Activated T-helper 1 cell treated with anti-CD3 and anti-CD28 coated beads, Interleukin-12 subunit alpha, Interleukin-12 subunit beta, Interleukin-2, Interleukin-4 antibody, amounts not matched to agents 30 ng/mL and 10 ng/mL and 1 ng/mL, durations not matched to agents 14 hours and 24 hours and 36 hours (primary cell): ENCODE data around the gene HES1. TPM values are rescaled to one million over a fixed set of nuclear protein-coding genes. Genes with fewer than 3 reads are reported as not detected.

Experiments
- DNase-seq: peaks from one replicate; pipeline ENCODE4 v3.0.0; 2021; ENCODE audit warnings: low spot score
- H3K27ac Mint-ChIP-seq: one replicate; pipeline ENCODE4 v1.8.0; 2021; ENCODE audit warnings: mild to moderate bottlenecking, mixed read lengths
- H3K27me3 Mint-ChIP-seq: one replicate; pipeline ENCODE4 v1.8.0; 2022; ENCODE audit warnings: mild to moderate bottlenecking, moderate library complexity, mixed read lengths; ENCODE audit not compliant: insufficient read depth
- H3K36me3 Mint-ChIP-seq: one replicate; pipeline ENCODE4 v1.8.0; 2021; ENCODE audit warnings: low read depth, mixed read lengths
- H3K4me1 Mint-ChIP-seq: one replicate; pipeline ENCODE4 v1.8.0; 2021; ENCODE audit warnings: low read depth, mixed read lengths
- H3K4me3 Mint-ChIP-seq: one replicate; pipeline ENCODE4 v1.8.0; 2021; ENCODE audit warnings: mild to moderate bottlenecking, moderate library complexity, mixed read lengths
- H3K9me3 Mint-ChIP-seq: one replicate; pipeline ENCODE4 v1.8.0; 2021; ENCODE audit warnings: mixed read lengths
- intact Hi-C: fragments of 100-400 bp; cut with micrococcal nuclease; formaldehyde crosslinking; loops from one replicate; pipeline ENCODE4 v1.15.1; 2024
- total RNA-seq: library from RNA; stranded (reverse); gene quantifications from 2 replicates; pipeline ENCODE4 v1.2.3, GENCODE V29; 2022

The HES1 gene
- total RNA-seq, 1 donor from 2014 or later: 2.6 TPM

DNA sequence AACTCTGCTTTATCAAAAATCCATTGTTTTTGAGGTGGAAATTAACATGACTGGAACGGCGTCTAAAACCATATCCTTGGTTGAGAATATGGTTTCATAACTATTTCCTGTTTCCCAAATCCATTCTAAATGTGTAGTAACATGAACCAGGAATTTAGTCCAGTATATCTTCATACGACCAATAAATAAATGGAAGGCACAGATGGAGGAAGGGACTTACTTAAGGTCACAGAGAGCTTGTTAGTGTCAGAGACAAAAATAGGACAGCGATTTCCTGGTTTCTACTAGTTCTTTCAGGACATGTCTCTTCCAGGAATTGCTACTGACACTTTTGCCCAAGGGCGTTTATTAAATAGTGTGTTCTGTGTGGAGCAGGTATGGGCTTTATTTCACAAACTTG is 41.2 kb downstream of the HES1 start:
- Mint-ChIP-seq H3K4me1 (peaks cover 18% of the 10 kb centered on the region), H3K36me3 (no peaks in the 10 kb centered on the region), H3K27ac (no peak overlapping the region), H3K27me3 (peaks cover 10% of the 10 kb centered on the region), H3K4me3 (no peak overlapping the region), H3K9me3 (no peaks in the 10 kb centered on the region)
- no peak for DNase-seq
- intact Hi-C loops: no loop called here

DNA sequence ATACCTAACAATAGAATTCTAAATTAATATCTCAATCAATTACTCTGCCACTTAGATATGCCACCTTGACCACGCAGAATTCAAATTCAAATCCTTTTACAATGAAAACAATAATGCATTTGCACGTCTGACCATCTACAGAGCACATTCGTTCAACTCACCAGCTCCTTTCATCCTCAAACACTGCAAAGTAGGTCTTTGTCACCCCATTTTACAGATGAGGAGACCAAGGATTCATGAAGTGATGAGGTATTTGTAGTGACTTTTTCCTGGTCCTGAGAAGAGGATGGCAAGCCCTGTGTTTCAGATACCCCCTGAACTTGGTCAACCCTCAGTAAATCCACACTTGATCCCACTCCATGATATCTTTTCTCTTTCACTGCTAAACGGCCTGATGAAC is 42.2 kb downstream of the HES1 start:
- intact Hi-C loops: no loop called here
- H3K27me3 Mint-ChIP-seq: peaks cover 10% of the 10 kb centered on the region
- no peak overlapping the region for H3K4me3 Mint-ChIP-seq
- no peak overlapping the region for H3K27ac Mint-ChIP-seq
- H3K36me3 Mint-ChIP-seq: no peaks in the 10 kb centered on the region
- no peak for DNase-seq
- no peaks in the 10 kb centered on the region for H3K9me3 Mint-ChIP-seq
- H3K4me1 Mint-ChIP-seq: peaks cover 18% of the 10 kb centered on the region

- Mint-ChIP-seq H3K4me1 (peaks cover 18% of the 10 kb centered on the region), H3K4me3 (no peak overlapping the region), H3K27ac (no peak overlapping the region), H3K27me3 (peaks cover 10% of the 10 kb centered on the region), H3K36me3 (no peaks in the 10 kb centered on the region), H3K9me3 (no peaks in the 10 kb centered on the region)
- no peak for DNase-seq
- intact Hi-C loops: no loop called here
Measured at GRCh38 chr3:194178669-194179068, 42.7 kb downstream of the HES1 start.

- Mint-ChIP-seq H3K27ac (no peak overlapping the region), H3K9me3 (no peaks in the 10 kb centered on the region), H3K4me3 (no peak overlapping the region), H3K4me1 (peaks cover 18% of the 10 kb centered on the region), H3K27me3 (peaks cover 10% of the 10 kb centered on the region), H3K36me3 (peaks cover 2% of the 10 kb centered on the region)
- intact Hi-C loops: no loop called here
- no peak for DNase-seq
Measured at GRCh38 chr3:194180570-194180969, 44.6 kb downstream of the HES1 start.

- Mint-ChIP-seq H3K4me1 (peaks cover 14% of the 10 kb centered on the region), H3K4me3 (no peak overlapping the region), H3K9me3 (no peaks in the 10 kb centered on the region), H3K27me3 (peaks cover 10% of the 10 kb centered on the region), H3K36me3 (peaks cover 2% of the 10 kb centered on the region), H3K27ac (no peak overlapping the region)
- intact Hi-C loops: no loop called here
- DNase-seq: no peak
Measured at GRCh38 chr3:194181612-194182529, 45.9 kb downstream of the HES1 start.

DNA sequence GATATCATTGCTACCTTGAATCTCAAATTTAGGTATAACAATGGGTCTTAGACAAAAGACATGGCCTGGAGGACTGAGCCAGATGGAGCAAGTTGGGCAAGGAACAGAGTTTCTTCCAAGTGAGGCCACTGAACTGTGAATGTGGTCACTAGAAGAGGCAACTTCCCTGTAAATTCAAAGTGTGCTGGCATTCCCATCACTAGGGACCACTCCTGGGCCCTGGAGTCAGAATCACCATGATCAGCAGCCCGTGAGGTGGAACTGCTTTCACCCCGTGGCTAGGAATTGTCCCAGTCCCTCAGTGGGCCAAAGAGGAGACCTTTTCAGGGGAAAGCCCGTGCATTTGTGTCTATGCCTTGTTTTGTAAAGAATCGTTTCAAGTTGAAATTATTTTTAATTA is 47.3 kb downstream of the HES1 start:
- Mint-ChIP-seq H3K4me3 (no peak overlapping the region), H3K4me1 (peaks cover 15% of the 10 kb centered on the region), H3K27ac (no peak overlapping the region), H3K27me3 (peaks cover 6% of the 10 kb centered on the region), H3K36me3 (peaks cover 2% of the 10 kb centered on the region), H3K9me3 (no peaks in the 10 kb centered on the region)
- DNase-seq: no peak
- intact Hi-C loops: no loop called here

DNA sequence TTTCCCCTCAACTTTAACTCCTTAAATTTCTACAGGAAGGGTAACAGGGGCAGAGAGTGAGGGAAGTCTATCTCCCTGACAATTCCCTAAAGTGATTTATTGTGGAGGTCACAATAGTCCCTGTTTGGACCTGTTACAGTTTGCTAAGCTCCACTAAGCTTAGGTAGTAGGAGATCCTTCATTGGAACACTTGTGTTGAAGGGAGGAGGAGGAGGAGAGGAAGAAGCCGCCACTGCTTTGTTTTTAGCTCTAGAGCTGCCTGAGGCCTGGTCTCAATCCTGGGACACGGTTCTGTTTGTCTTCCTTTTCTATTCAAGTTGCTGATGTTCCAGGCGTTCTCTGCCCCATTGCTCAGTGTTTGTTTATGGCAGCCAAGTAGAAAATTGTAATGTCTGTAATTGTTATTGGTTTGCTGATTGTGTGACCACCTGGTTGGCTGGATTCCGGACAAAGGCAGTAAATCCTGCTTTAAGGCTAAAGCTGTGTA is 48.4 kb downstream of the HES1 start:
- peaks cover 2% of the 10 kb centered on the region for H3K36me3 Mint-ChIP-seq
- H3K27me3 Mint-ChIP-seq: peaks cover 2% of the 10 kb centered on the region
- no peak overlapping the region for H3K27ac Mint-ChIP-seq
- no peaks in the 10 kb centered on the region for H3K9me3 Mint-ChIP-seq
- no peak overlapping the region for H3K4me3 Mint-ChIP-seq
- DNase-seq: no peak
- intact Hi-C loops: no loop called here
- peaks cover 8% of the 10 kb centered on the region for H3K4me1 Mint-ChIP-seq

DNA sequence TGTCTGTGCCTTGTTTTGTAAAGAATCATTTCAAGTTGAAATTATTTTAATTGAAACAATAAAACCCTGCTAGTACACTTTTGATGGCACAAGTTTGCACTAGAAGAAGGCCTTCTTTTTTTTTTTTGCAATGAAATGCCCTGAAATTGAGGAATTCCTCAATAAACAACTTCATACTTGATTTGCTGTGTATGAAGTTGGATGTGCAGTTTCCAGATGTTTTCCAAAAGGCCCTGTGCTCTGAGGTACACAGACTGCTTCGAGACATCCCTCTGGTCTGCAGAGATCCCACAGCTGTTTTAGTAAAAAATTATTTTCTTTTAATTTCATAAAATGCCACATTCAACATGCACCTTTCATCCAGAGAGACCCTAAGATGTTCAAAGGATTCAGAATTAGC is 48.9 kb downstream of the HES1 start:
- peaks cover 8% of the 10 kb centered on the region for H3K4me1 Mint-ChIP-seq
- DNase-seq: no peak
- peaks cover 2% of the 10 kb centered on the region for H3K36me3 Mint-ChIP-seq
- peaks cover 1% of the 10 kb centered on the region for H3K27me3 Mint-ChIP-seq
- H3K9me3 Mint-ChIP-seq: no peaks in the 10 kb centered on the region
- H3K27ac Mint-ChIP-seq: no peak overlapping the region
- intact Hi-C loops: no loop called here
- no peak overlapping the region for H3K4me3 Mint-ChIP-seq

DNA sequence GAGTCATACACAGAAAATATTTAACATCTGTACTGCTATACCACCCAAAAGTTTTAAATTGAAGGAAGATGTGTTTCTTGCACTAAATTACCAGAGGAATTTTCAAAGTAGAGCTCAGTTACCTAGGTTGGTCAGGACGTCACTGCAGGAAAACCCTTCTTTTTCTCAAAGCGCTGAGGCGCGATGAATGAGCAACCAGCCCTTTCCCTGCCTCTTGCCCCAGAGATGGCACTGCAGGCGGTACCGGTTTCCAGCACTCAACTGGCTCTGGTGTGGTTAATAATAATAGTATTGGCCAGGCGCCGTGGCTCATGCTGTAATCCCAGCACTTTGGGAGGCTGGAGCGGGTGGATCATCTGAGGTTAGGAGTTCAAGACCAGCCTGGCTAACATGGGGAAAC is 49.3 kb downstream of the HES1 start:
- H3K27ac Mint-ChIP-seq: no peak overlapping the region
- H3K36me3 Mint-ChIP-seq: peaks cover 2% of the 10 kb centered on the region
- H3K4me3 Mint-ChIP-seq: no peak overlapping the region
- H3K9me3 Mint-ChIP-seq: no peaks in the 10 kb centered on the region
- peaks cover 8% of the 10 kb centered on the region for H3K4me1 Mint-ChIP-seq
- H3K27me3 Mint-ChIP-seq: no peaks in the 10 kb centered on the region
- intact Hi-C loops: no loop called here
- no peak for DNase-seq

- Mint-ChIP-seq H3K27me3 (no peaks in the 10 kb centered on the region), H3K4me1 (peaks cover 15% of the 10 kb centered on the region), H3K4me3 (no peak overlapping the region), H3K9me3 (peaks cover 10% of the 10 kb centered on the region), H3K36me3 (peaks cover 6% of the 10 kb centered on the region), H3K27ac (no peak overlapping the region)
- intact Hi-C loops: no loop called here
- no peak for DNase-seq
Measured at GRCh38 chr3:194187233-194187944, 51.4 kb downstream of the HES1 start.

Other genes with a start within 250 kb of the HES1 start
- gene CPN2, start 215.2 kb downstream of the HES1 start, total RNA-seq: not detected in 2 replicates
- not detected in 2 replicates for gene LRRC15, start 233.6 kb downstream of the HES1 start, total RNA-seq